ENCODE results near the gene TBCD. TPM values are rescaled to one million over a fixed set of nuclear protein-coding genes. Genes with fewer than 3 reads are reported as not detected.

The TBCD gene
- total RNA-seq, 1 donor from 2014 or later, result 49.9 TPM

- CTCF ChIA-PET, result interaction anchor here (2.0 kb wide), 1 partner anchor 10 kb away, joined by 5 read pairs; no protein-coding TSS in a partner anchor
- ATAC-seq (ENCODE audit: low read depth), result no peak
- Mint-ChIP-seq H3K36me3 (ENCODE audit: low read depth) (peaks cover 5% of the 10 kb centered on the region), H3K4me3 (no peak overlapping the region), H3K27me3 (no peaks in the 10 kb centered on the region), H3K4me1 (peaks cover 56% of the 10 kb centered on the region), H3K9me3 (peaks cover 4% of the 10 kb centered on the region), H3K27ac (no peak overlapping the region)
- no peak for TF ChIP-seq CTCF (IDR thresholded peaks at IDR 0.05)
- POLR2A ChIA-PET, result interaction anchor here (1.0 to 4.7 kb wide), 3 partner anchors 11 to 20 kb away, joined by 3 to 42 read pairs (median 17); no protein-coding TSS in a partner anchor
- intact Hi-C loops (cut with micrococcal nuclease), result loop anchor here (2.0 kb wide), 1 partner anchor 13 kb away; no protein-coding TSS in a partner anchor
- DNase-seq, result no peak
These were observed 131.7 kb downstream of the TBCD start for GRCh38 chr17:82883419-82884031.

GRCh38 chr17:82884341-82884969, 132.6 kb downstream of the TBCD start:
- intact Hi-C loops (cut with micrococcal nuclease), result loop anchor here (2.0 kb wide), 1 partner anchor 14 kb away; no protein-coding TSS in a partner anchor
- ATAC-seq (ENCODE audit: low read depth), result peak; percentile 63
- no peaks in the 10 kb centered on the region for H3K27me3 Mint-ChIP-seq
- H3K4me3 Mint-ChIP-seq, result peak overlapping the region; percentile 64
- TF ChIP-seq CTCF (IDR thresholded peaks at IDR 0.05), result no peak
- peak overlapping the region; percentile 72 for H3K27ac Mint-ChIP-seq
- CTCF ChIA-PET, result interaction anchor here (1.0 to 2.0 kb wide), 5 partner anchors 11 to 216 kb away, joined by 3 to 10 read pairs (median 5); no protein-coding TSS in a partner anchor
- POLR2A ChIA-PET, result interaction anchor here (1.5 to 4.7 kb wide), 5 partner anchors 9 to 67 kb away, joined by 5 to 42 read pairs (median 12); no protein-coding TSS in a partner anchor
- peaks cover 3% of the 10 kb centered on the region for H3K36me3 Mint-ChIP-seq (ENCODE audit: low read depth)
- peaks cover 56% of the 10 kb centered on the region for H3K4me1 Mint-ChIP-seq
- DNase-seq, result no peak
- peaks cover 4% of the 10 kb centered on the region for H3K9me3 Mint-ChIP-seq

- intact Hi-C loops (cut with micrococcal nuclease), result loop anchor here (2.0 kb wide), 1 partner anchor 14 kb away; no protein-coding TSS in a partner anchor
- no peak for DNase-seq
These were observed 133.1 kb downstream of the TBCD start for GRCh38 chr17:82884970-82885353.

GRCh38 chr17:82887255-82888164, 135.6 kb downstream of the TBCD start:
- peaks cover 14% of the 10 kb centered on the region for H3K36me3 Mint-ChIP-seq (ENCODE audit: low read depth)
- intact Hi-C loops (cut with micrococcal nuclease), result no loop called here
- ATAC-seq (ENCODE audit: low read depth) (peak; percentile 26), DNase-seq (no peak)
- ChIA-PET POLR2A (interaction anchor here (0.9 to 4.7 kb wide), 4 partner anchors 12 to 24 kb away, joined by 3 to 42 read pairs (median 5); no protein-coding TSS in a partner anchor), CTCF (no interaction called here)
- TF ChIP-seq CTCF (IDR thresholded peaks at IDR 0.05), result no peak
- no peaks in the 10 kb centered on the region for H3K27me3 Mint-ChIP-seq
- peaks cover 4% of the 10 kb centered on the region for H3K9me3 Mint-ChIP-seq
- H3K4me1 Mint-ChIP-seq, result peaks cover 51% of the 10 kb centered on the region
- no peak overlapping the region for H3K4me3 Mint-ChIP-seq
- H3K27ac Mint-ChIP-seq, result no peak overlapping the region

More at GRCh38 chr17:82884970-82885353, 133.1 kb downstream of the TBCD start:
- peak overlapping the region; percentile 72 for H3K27ac Mint-ChIP-seq
- no peaks in the 10 kb centered on the region for H3K27me3 Mint-ChIP-seq
- ATAC-seq (ENCODE audit: low read depth), result peak; percentile 41
- ChIA-PET POLR2A (interaction anchor here (1.1 to 4.7 kb wide), 6 partner anchors 10 to 67 kb away, joined by 4 to 42 read pairs (median 10); no protein-coding TSS in a partner anchor), CTCF (interaction anchor here (0.9 to 2.0 kb wide), 7 partner anchors 12 to 216 kb away, joined by 3 to 10 read pairs (median 4); no protein-coding TSS in a partner anchor)
- peaks cover 56% of the 10 kb centered on the region for H3K4me1 Mint-ChIP-seq
- peak overlapping the region; percentile 39 for H3K4me3 Mint-ChIP-seq
- H3K9me3 Mint-ChIP-seq, result peaks cover 4% of the 10 kb centered on the region
- H3K36me3 Mint-ChIP-seq (ENCODE audit: low read depth), result peaks cover 3% of the 10 kb centered on the region
- no peak for TF ChIP-seq CTCF (IDR thresholded peaks at IDR 0.05)

All from activated B cell treated with CpG ODN at 0.5 μM for 24 hours (primary cell).